Mononuclear cell (primary cell): ENCODE measurements around the gene PRR16. TPM values are rescaled to one million over a fixed set of nuclear protein-coding genes. Genes with fewer than 3 reads are reported as not detected.

Experiments used
- H3K27me3 ChIP-seq: 2 replicates; pipeline ENCODE4 v1.6.0; 2011; ENCODE audit warnings: low read length, control low read depth; ENCODE audit not compliant: insufficient read depth
- H3K4me1 ChIP-seq: 2 replicates; pipeline ENCODE4 v1.5.1; 2011; ENCODE audit warnings: mild to moderate bottlenecking, low read length, control low read depth; ENCODE audit not compliant: insufficient read depth
- H3K4me3 ChIP-seq: 2 replicates; pipeline ENCODE4 v1.5.1; 2011; ENCODE audit warnings: mild to moderate bottlenecking, low read length, moderate library complexity
- H3K9me3 ChIP-seq: 2 replicates; pipeline ENCODE4 v1.5.1; 2011; ENCODE audit warnings: low read depth, mild to moderate bottlenecking, control low read depth, low read length
- total RNA-seq: library from RNA; depleted of rRNA; stranded (reverse); fragments of >200 nt; gene quantifications from one replicate; pipeline ENCODE4 v1.2.3, GENCODE V29; 2012

Gene PRR16
- total RNA-seq, 1 donor: 0.63 TPM

DNA sequence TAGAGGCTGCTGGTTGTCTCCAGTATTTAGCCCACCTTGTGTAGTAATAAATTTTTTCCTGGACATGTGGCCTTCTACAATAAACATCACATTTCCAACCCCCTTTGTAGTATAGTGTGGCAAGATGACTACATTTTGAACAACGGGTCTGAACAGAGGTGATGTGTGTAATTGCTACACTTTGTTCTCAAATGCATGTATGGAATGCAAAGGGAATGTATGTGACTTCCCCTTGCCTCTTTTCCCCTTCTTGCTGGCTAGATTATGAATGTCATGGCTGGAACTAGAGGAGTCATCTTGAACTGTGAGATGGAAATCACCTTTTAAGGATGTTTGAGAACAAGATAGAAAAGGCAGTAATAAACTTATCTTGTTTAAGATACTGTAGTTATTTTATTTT, 54.5 kb downstream of the PRR16 start:
- no peaks in the 10 kb centered on the region for H3K9me3 ChIP-seq
- no peaks in the 10 kb centered on the region for H3K4me1 ChIP-seq
- no peak overlapping the region for H3K4me3 ChIP-seq
- H3K27me3 ChIP-seq: no peaks in the 10 kb centered on the region

DNA sequence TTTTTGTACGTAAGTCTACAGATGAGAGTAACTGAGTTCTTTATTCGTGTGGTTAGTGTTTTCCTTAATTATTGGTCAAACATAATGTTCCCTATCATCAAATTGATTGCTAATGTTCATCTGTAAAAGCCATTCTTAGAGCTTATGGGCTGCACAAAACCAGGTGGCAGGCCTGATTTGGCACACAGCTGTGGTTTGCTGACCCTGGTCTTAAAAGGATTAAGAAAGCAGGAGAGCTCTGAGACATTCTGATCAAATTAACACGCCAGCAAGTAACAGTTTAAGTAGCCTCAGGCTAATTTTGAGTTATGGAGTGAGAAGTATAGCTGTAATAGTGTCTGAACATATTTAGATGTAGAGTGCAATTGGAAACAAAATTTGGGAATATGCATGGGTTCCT, 63.2 kb downstream of the PRR16 start:
- H3K4me1 ChIP-seq: no peaks in the 10 kb centered on the region
- H3K9me3 ChIP-seq: no peaks in the 10 kb centered on the region
- no peak overlapping the region for H3K4me3 ChIP-seq
- no peaks in the 10 kb centered on the region for H3K27me3 ChIP-seq

GRCh38 chr5:120528609-120529008, 64.5 kb downstream of the PRR16 start:
- Histone ChIP-seq H3K4me1 (no peaks in the 10 kb centered on the region), H3K4me3 (no peak overlapping the region), H3K27me3 (no peaks in the 10 kb centered on the region), H3K9me3 (no peaks in the 10 kb centered on the region)

DNA sequence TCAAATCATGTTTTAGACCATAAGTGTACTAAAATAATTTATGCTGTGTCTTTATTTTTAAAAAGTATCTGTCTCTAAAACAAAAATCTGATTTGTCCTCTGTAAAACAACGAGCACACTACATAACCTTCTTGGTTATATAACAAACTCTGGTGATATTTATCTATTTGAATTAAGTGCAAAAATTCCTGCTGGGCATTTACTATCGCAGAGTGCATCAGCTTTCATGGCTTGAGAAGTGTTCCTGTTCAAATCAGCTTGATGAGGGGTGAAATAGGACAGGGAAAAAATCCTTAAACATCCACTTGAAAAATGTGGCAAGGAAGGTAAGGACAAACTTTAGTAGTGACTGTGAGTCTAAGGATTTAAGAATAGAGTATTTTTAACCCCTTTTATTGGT, 65.3 kb downstream of the PRR16 start:
- no peak overlapping the region for H3K4me3 ChIP-seq
- no peaks in the 10 kb centered on the region for H3K9me3 ChIP-seq
- no peaks in the 10 kb centered on the region for H3K4me1 ChIP-seq
- H3K27me3 ChIP-seq: no peaks in the 10 kb centered on the region

- Histone ChIP-seq H3K27me3 (no peaks in the 10 kb centered on the region), H3K4me3 (no peak overlapping the region), H3K9me3 (no peaks in the 10 kb centered on the region), H3K4me1 (no peaks in the 10 kb centered on the region)
These were observed 67.1 kb downstream of the PRR16 start for GRCh38 chr5:120531215-120531614.

- no peaks in the 10 kb centered on the region for H3K27me3 ChIP-seq
- no peak overlapping the region for H3K4me3 ChIP-seq
- no peaks in the 10 kb centered on the region for H3K4me1 ChIP-seq
- no peaks in the 10 kb centered on the region for H3K9me3 ChIP-seq
These were observed 68.7 kb downstream of the PRR16 start for GRCh38 chr5:120532835-120533234.

DNA sequence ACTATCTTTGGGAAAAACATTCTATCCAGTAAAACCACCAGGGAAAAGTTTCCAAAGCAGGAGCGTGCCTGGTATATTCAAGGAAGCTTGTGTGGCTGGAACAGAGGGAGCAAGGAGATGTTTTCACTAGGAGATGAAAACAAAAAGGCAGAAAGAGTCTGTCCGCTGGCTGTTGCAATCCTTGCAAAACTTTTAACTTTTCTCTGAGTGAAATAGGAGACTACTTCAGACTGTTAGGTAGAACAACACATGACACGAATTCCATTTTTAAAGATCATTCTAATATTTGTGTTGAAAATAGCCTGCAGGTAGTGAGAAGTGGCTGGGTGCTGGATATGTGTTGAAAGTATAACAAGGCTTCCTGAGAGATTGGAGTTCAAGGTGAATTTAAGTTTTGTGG, 69.5 kb downstream of the PRR16 start:
- H3K9me3 ChIP-seq: no peaks in the 10 kb centered on the region
- no peak overlapping the region for H3K4me3 ChIP-seq
- H3K27me3 ChIP-seq: no peaks in the 10 kb centered on the region
- no peaks in the 10 kb centered on the region for H3K4me1 ChIP-seq

GRCh38 chr5:120535900-120536299, 71.8 kb downstream of the PRR16 start:
- H3K27me3 ChIP-seq: no peaks in the 10 kb centered on the region
- no peaks in the 10 kb centered on the region for H3K4me1 ChIP-seq
- H3K9me3 ChIP-seq: no peaks in the 10 kb centered on the region
- no peak overlapping the region for H3K4me3 ChIP-seq

- H3K9me3 ChIP-seq: no peaks in the 10 kb centered on the region
- no peaks in the 10 kb centered on the region for H3K27me3 ChIP-seq
- H3K4me1 ChIP-seq: no peaks in the 10 kb centered on the region
- no peak overlapping the region for H3K4me3 ChIP-seq
These were observed 74.0 kb downstream of the PRR16 start for GRCh38 chr5:120538149-120538548.

DNA sequence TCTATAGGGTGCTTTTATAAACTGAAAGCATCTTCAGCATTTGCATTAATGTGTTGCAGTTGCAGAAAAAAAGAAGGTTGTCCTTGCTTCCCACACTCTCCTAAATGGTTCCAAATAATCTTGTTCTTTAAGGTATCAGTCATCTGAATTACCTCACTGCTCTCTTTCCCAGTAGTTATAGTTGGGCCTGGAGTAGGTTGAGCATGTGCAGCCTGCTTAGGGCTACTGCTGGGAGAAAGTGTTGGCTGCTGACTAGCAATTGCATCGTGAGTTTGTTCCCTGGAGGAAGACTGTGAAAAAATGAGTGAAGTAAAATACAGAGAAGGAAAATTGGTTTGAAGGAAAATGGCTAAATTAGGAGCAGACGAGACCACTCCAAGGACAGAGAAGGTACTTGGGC, 74.5 kb downstream of the PRR16 start:
- Histone ChIP-seq H3K27me3 (no peaks in the 10 kb centered on the region), H3K4me3 (no peak overlapping the region), H3K9me3 (no peaks in the 10 kb centered on the region)

DNA sequence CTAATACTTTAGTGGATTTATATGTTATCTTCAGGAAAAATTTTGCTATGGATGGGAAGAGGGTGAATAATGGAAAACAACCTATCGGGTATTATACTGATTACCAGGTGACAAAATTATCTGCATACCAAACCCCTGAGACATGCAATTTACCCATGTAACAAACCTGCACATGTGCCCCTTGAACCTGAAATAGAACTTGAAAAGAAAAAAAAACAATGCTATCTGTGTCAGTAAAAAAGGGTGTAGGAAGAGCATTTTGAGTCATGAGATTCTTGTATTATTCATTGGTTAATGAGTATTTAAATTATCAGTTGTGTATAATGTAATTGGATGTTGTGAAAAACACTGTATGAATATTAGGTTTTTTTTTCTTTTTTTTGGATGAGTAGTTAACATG, 75.4 kb downstream of the PRR16 start:
- H3K9me3 ChIP-seq: no peaks in the 10 kb centered on the region
- H3K4me3 ChIP-seq: no peak overlapping the region
- H3K4me1 ChIP-seq: no peaks in the 10 kb centered on the region
- H3K27me3 ChIP-seq: no peaks in the 10 kb centered on the region

More for the DNA sequence above, 74.5 kb downstream of the PRR16 start:
- H3K4me1 ChIP-seq: no peaks in the 10 kb centered on the region

- H3K4me3 ChIP-seq: no peak overlapping the region
- H3K4me1 ChIP-seq: no peaks in the 10 kb centered on the region
- H3K9me3 ChIP-seq: no peaks in the 10 kb centered on the region
- H3K27me3 ChIP-seq: no peaks in the 10 kb centered on the region
These were observed 76.0 kb downstream of the PRR16 start for GRCh38 chr5:120540097-120540496.

- H3K4me1 ChIP-seq: no peaks in the 10 kb centered on the region
- H3K4me3 ChIP-seq: no peak overlapping the region
- H3K9me3 ChIP-seq: no peaks in the 10 kb centered on the region
- H3K27me3 ChIP-seq: no peaks in the 10 kb centered on the region
These were observed 79.9 kb downstream of the PRR16 start for GRCh38 chr5:120544043-120544442.

DNA sequence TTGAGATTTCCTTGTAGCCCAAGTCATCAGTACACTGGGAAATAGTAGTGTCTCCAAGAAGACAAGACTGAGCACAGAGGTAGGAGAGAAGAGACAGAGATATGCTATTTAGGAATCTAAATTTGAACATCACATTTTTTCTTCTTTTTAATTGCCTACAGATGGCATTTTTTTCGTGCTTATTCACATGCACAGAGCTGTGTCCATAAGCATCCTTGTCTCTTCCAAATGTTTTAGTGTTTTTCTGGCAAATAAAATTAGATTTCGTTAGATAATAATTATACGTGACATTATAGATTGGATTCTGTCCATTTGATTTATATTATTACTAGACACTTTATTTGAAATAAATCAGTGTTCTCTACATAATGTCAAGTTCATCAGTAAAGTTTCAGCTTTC, 80.9 kb downstream of the PRR16 start:
- Histone ChIP-seq H3K4me1 (no peaks in the 10 kb centered on the region), H3K4me3 (no peak overlapping the region), H3K9me3 (no peaks in the 10 kb centered on the region), H3K27me3 (no peaks in the 10 kb centered on the region)

DNA sequence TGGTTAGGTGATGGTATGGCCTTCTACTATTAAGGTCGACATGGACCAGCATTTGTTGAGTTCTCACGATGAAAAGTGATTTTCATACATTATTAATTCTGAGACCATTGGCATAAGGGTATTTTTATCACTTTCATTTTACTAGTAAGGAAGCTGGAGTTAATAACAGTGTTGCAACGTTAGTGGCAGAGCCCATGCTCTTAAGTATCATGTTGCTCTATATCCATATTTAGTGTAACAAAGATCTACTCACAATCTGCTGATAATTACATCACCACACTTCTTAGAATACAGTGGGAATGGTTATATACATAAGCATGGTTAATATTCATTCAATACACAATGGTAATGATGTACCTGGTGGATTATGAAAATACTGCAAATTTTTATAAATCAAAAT, 81.9 kb downstream of the PRR16 start:
- Histone ChIP-seq H3K4me3 (no peak overlapping the region), H3K9me3 (no peaks in the 10 kb centered on the region), H3K4me1 (no peaks in the 10 kb centered on the region), H3K27me3 (no peaks in the 10 kb centered on the region)

DNA sequence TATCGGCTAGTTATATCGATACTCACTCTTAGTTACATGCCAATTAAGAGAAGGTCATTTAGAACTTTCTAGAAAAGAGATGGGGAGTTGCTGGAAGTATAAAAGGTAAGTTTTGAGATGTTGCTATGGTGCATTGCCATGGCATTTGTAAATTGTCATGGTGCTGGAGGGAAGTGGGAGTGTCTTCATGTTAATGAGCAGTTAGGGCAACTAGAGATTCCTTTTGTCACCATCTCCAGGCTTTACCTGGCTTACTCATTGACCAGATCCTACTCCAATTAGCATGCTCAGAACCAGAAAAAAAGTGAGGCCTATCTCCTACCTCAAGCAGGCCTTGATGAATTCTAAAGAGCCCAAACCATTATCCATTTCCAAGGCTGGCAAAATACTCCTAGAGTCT, 82.8 kb downstream of the PRR16 start:
- Histone ChIP-seq H3K27me3 (no peaks in the 10 kb centered on the region), H3K4me3 (no peak overlapping the region), H3K4me1 (no peaks in the 10 kb centered on the region), H3K9me3 (no peaks in the 10 kb centered on the region)

GRCh38 chr5:120550358-120550757, 86.3 kb downstream of the PRR16 start:
- Histone ChIP-seq H3K4me3 (no peak overlapping the region), H3K4me1 (no peaks in the 10 kb centered on the region), H3K9me3 (no peaks in the 10 kb centered on the region), H3K27me3 (no peaks in the 10 kb centered on the region)
